Upper lobe of right lung (tissue), 1 donor: ENCODE data around the gene TIE1. TPM values are rescaled to one million over a fixed set of nuclear protein-coding genes. Genes with fewer than 3 reads are reported as not detected.
A peak's percentile ranks its signal among the peaks of the same experiment; 100 is the strongest.

Experiments
- ATAC-seq: fragments of 200-7000 bp; cut with Tn5 transposase; one replicate; pipeline ENCODE4 v1.9.1; 2020; ENCODE audit warnings: mild to moderate bottlenecking, moderate library complexity
- DNase-seq: peaks from one replicate; pipeline ENCODE4 v3.0.0-alpha.2; 2020
- H3K27ac ChIP-seq: fragments of 200-600 bp; one replicate; pipeline ENCODE4 v1.8.0; 2022
- H3K27me3 ChIP-seq: fragments of 200-600 bp; one replicate; pipeline ENCODE4 v1.8.0; 2022; ENCODE audit warnings: mild to moderate bottlenecking
- H3K36me3 ChIP-seq: fragments of 200-600 bp; one replicate; pipeline ENCODE4 v1.8.0; 2022
- H3K4me1 ChIP-seq: fragments of 200-600 bp; one replicate; pipeline ENCODE4 v1.8.0; 2022
- H3K4me3 ChIP-seq: fragments of 200-600 bp; one replicate; pipeline ENCODE4 v1.8.0; 2022; ENCODE audit warnings: mild to moderate bottlenecking
- H3K9me3 ChIP-seq: fragments of 200-600 bp; one replicate; pipeline ENCODE4 v1.8.0; 2022
- CTCF ChIP-seq: fragments of 200-600 bp; IDR thresholded peaks from one replicate; pipeline ENCODE4 v1.8.0; 2022; ENCODE audit warnings: antibody characterized with exemption
- intact Hi-C: fragments of 100-400 bp; cut with DNase I; formaldehyde crosslinking; loops from one replicate; pipeline ENCODE4 v1.11.0; 2022
- total RNA-seq: library from RNA; stranded (reverse); fragmentation: NEBNext Ultra II Directional; extraction: Animal tissue kit (Norgen Biotek cat#: 25700); gene quantifications from one replicate; pipeline ENCODE4 v1.2.1, GENCODE V29; 2021
- donor health status: DM: no; HTN: yes; CAD: no; lungs with severe emphysema.

Gene TIE1
- total RNA-seq, 1 donor from 2014 or later, result 59.4 TPM

- intact Hi-C loops, result no loop called here
- no peaks in the 10 kb centered on the region for H3K9me3 ChIP-seq
- no peak for ATAC-seq
- TF ChIP-seq CTCF, result no peak
- H3K4me1 ChIP-seq, result peaks cover 27% of the 10 kb centered on the region
- no peaks in the 10 kb centered on the region for H3K27me3 ChIP-seq
- H3K36me3 ChIP-seq, result no peaks in the 10 kb centered on the region
- DNase-seq, result no peak
- H3K27ac ChIP-seq, result no peak overlapping the region
- H3K4me3 ChIP-seq, result no peak overlapping the region
Measured at GRCh38 chr1:43296207-43296606, 4.6 kb upstream of the TIE1 start.

GRCh38 chr1:43298055-43298454, 2.7 kb upstream of the TIE1 start:
- no peak for TF ChIP-seq CTCF
- no peaks in the 10 kb centered on the region for H3K36me3 ChIP-seq
- DNase-seq, result no peak
- H3K27ac ChIP-seq, result no peak overlapping the region
- no peaks in the 10 kb centered on the region for H3K27me3 ChIP-seq
- no peaks in the 10 kb centered on the region for H3K9me3 ChIP-seq
- no peak overlapping the region for H3K4me3 ChIP-seq
- intact Hi-C loops, result no loop called here
- peaks cover 27% of the 10 kb centered on the region for H3K4me1 ChIP-seq
- ATAC-seq, result no peak

- TF ChIP-seq CTCF, result no peak
- intact Hi-C loops, result no loop called here
- Histone ChIP-seq H3K4me3 (no peak overlapping the region), H3K36me3 (no peaks in the 10 kb centered on the region), H3K27ac (peak overlapping the region; percentile 51), H3K27me3 (no peaks in the 10 kb centered on the region), H3K4me1 (peaks cover 37% of the 10 kb centered on the region), H3K9me3 (no peaks in the 10 kb centered on the region)
- ATAC-seq, result no peak
- no peak for DNase-seq
Measured at GRCh38 chr1:43299101-43299500, 1.7 kb upstream of the TIE1 start.

DNA sequence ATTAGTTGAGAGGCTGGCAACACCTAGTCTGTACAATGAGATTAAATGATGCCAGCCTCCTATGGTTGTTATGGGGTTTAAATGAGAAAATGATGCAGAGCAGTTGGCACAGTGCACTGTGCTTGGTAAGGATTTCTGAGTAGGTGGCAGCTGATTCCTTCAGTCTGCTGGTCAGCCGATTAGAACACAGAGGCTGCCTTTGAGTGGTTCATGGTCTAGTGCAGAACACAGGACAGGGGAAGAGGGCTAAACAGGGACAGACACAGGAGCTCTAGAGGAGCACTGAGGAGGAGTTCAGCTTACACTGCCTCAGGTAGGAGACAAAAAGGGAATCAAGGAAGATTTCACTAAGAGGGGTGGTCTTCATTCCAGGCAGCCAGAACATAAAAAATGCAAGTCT, 1.4 kb downstream of the TIE1 start:
- no peak for TF ChIP-seq CTCF
- Histone ChIP-seq H3K4me1 (peaks cover 33% of the 10 kb centered on the region), H3K4me3 (peak overlapping the region; percentile 48), H3K9me3 (no peaks in the 10 kb centered on the region), H3K27ac (peak overlapping the region; percentile 51), H3K27me3 (no peaks in the 10 kb centered on the region), H3K36me3 (no peaks in the 10 kb centered on the region)
- no peak for ATAC-seq
- intact Hi-C loops, result no loop called here
- DNase-seq, result no peak

DNA sequence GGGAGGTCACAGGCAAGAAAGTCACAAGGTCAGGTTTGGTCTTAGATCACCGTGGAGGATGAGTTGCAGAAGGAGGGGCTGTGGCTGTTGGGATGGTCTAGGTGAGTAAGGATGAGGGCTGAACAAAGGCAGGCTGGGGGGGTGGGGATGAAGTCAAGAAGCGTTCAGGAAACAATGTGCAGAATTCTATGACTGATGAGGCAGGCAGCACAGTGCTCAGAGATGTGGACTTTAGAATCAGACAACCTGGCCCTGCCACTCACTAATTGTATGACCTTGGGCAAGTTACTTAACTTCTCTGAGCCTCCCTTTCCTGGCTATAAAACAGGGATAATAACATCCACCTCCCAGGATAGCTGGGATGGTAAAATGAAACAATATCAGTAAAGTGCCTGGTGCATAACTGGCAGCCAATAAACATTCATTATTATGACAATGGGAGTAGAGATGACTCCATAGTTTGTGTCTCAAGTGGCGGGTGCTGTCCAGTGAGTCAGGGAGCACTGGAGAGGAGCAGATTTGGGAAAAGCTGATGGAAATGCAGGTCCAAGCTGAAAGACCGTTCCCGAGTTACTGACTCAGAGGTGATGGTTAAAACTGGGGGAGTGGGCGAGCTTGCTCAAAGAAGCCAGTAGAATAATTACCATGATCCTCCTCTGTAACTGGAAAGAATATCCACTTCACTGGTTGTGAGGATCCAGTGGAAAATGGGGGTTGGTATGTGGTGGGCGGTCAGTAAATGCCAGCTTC, 2.1 kb downstream of the TIE1 start:
- H3K27ac ChIP-seq, result no peak overlapping the region

More for the DNA sequence above, 2.1 kb downstream of the TIE1 start:
- DNase-seq (peak; percentile 15), ATAC-seq (no peak)
- Histone ChIP-seq H3K4me3 (peak overlapping the region; percentile 48), H3K4me1 (peaks cover 33% of the 10 kb centered on the region), H3K36me3 (no peaks in the 10 kb centered on the region), H3K9me3 (no peaks in the 10 kb centered on the region), H3K27me3 (no peaks in the 10 kb centered on the region)
- no peak for TF ChIP-seq CTCF
- intact Hi-C loops, result no loop called here
